NCI-H2107 treated with DMSO at 0.1 percent for 48 hours (cell line): Measurements from ENCODE around the gene VPS4A.
"Not testable (repeated sequence)": the region's sequence is repeated elsewhere in the genome, so short reads cannot be mapped to it uniquely, and the experiment has no call there.

ENCODE experiments used
- DNase-seq: peaks from one replicate; lab custom pipeline; 2025; ENCODE audit not compliant: unreplicated experiment; lab: John Stamatoyannopoulos, UW

VPS4A gene

DNA sequence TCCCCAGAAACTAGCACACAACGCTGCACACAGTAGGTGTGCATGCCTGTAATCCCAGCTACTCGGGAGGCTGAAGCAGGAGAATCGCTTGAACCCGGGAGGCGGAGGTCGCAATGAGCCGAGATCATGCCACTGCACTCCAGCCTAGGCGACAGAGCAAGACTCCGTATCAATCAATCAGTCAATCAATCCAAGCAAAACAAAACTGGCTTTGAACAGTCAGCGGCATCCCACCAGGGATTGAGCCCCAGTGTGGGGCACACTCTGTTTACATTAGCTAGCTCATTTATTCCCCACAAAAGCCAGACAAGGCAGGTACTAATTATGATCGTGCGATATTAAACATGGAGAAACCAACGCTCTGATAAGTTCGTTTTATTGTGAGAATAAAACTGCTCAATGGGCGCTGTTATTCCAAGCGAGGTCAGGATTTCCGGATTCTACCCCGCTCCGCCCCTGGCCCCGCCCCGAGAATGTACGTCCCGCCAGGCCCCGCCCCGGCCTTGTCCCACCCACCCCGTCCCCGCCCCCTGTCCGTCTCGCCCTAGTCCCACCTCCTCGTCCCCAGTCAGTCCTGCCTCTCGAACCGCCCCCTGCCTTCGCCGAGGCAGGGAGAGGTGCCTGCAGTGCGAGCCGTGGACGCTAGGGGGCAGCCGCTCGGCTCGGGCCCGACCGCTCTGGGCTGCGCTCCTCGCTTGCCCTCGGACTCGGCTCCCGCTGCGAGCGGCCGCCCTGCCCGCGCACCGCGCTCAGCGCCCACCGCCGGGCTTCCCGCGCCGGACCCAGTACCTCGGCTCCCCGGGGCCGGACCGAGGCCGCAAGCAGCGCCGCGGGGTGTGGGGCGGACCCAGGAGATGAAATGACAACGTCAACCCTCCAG is at the start of gene VPS4A:
Gene VPS4A, plus strand, starts transcription at position 698 of the 880 bp plus-strand sequence. Its CDS starts 162 bp downstream, at position 860.
- peak; percentile 94 for DNase-seq

DNA sequence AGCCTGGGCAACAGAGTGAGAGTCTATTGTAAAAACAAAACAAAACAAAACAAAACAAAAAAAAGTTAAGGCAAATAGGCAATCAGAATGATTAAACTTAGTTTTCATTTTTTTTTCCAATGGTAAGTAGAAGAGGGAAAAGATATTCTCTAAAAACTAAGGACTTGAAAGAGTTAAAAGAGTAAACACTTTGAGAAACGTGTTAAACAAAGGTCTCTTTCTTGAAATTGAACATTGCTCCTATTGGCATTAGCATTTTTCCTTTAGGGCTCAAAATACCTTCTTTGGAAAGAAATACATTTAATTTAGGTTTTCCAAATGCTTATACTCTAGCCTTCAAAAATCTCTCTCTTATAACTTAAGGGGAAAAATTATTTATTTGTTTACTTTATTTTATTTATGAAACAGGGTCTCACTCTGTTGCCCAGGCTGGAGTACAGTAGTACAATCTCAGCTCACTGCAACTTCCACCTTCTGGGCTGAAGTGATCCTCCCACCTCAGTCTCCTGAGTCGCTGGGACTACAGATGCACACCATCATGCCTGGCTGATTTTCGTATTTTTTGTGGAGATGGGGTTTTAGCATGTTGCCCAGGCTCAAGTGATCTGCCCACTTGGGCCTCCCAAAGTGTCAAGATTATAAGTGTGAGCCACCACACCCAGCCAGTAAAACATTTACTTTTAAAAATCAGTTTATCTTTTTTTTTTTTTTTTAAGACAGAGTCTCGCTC is 44.7 kb upstream of the VPS4A start:
- DNase-seq, result no peak

DNA sequence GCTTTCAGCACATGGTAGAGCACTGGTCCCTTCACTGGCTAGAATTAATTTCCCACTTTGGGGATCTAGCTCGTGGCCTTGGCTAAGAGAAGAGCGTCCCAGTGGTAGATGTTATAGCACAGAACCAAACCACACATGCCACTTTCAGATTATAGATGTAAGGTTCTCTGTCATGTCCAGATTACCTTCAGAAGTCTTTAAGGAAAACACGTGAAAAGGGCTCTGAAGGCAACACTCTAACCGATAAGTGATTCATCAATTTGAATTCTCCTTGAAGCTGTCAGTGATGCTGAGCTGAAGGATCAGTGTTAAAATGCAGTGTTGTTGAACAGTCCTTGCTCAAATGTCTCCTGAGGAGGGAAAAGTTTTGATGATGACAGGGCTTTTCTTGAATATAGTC is 43.5 kb upstream of the VPS4A start:
- DNase-seq, result no peak

DNA sequence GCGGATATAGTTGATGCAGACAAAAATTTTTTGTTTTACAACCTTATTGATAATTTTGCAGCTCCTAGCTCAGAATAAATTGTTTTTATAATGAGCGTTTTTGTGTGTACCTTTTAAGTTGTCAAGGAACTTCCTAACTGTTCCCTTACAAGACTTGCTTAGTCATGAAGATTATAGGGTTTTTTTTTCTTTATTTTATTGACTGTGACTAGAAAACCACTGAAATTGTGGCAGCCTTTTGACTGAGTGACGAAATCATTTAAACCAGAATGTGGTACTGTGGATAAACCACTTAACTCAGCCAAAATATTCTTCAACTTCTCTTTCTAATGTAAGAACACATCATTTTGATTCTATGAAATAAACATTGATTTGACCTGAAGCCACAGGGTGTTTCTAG is 40.8 kb upstream of the VPS4A start:
- DNase-seq, result no peak

DNA sequence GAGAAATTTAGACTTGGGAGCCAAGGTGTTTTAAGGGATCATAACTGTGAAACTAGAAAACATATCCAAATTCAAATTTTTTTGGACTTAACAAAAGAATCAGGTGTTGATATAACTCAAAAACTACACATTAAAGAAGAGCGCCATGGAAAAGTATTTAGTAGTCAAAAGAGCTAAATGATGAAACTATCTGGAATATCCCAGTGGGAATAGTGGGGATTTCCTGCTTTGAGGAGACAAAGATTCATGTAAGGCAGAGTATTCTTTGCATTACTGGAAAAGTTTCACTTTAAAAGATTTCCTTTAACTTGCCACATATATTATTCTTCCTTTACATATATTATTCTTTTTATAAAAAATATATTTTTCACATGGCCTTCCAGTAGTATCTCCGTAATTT is 40.3 kb upstream of the VPS4A start:
- no peak for DNase-seq

DNA sequence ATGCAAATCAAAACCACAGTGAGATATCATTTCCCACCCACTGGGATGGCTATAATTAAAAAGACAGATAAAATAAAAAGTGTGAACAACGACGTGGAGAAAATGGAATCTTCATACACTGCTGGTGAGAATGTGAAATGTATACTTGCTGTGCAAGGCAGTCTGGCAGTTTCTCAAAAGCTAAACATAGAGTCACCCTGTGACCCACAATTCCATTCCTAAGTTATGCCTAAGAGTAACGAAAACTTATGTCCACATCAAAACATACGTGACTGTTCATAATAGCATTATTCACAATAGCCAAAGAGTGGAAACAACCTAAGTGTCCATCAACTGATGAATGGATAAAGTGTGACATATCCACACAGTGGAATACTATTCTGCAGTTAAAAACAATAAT is 38.1 kb upstream of the VPS4A start:
- DNase-seq, result no peak

DNA sequence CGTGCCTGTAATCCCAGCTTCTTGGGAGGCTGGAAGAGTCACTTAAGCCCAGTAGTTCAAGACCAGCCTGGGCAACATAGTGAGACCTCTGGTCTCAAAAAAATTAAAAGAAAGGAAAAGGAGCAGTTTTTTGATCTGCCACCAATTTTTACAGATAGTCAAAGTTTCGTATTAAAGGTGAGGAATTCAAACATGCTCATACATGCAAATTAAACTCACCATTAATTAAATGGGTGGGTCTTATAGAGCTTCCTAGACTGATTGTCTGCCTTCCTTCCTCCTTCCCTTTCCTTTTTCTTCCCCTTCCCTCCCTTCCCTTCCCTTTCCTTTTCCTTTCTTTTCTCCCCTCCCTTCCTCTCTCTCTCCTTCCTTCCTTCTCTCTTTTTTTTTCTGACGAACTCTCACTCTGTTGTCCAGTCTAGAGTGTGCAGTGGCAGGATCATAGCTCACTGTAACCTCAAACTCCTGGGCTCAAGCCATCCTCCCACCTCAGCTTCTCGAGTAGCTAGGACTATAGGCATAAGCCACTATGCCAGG is 36.4 kb upstream of the VPS4A start:
- DNase-seq, result no peak

DNA sequence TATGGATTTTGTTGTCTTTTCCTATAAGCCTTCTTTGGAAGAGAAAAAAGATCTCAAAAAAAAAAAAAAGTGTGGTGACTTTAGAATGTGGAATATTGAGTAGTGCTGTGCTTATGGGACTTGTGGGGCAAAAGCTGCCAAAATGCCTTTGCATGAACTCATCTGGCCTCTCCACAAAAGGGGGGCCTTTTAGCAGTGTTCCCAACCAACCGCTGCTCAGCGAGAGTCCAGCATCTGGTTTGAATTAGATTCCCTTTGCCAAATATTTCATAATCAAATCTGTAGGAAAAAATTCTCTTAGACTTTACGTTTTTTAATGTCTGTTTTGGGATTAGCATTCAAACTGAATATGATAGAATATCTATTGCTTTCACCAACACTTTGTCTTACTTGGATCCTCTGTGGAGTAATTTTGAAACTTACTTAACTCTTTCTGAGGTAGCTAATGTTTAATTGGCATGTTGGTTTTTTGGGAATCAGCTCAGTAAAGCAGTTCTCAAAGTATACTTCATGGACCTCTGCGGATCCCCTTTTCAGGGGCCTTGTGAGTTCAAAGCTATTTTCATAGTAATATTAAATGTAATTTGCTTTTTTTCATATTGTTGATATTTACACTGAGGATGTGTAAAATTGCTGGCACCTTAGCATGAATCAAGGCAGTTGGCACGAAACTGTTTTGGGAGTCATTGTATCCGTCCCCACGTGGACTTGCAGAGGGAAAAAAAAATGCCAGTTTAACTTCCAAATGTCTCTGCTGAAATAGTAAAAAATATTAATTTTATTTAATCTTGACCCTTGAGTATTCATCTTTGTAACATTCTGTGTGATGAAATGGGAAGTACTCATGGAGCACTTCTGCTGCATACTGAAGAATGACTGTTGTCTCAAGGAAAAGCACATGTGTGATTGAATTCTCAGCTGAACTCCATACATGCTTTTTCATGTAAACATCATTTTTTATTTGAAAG is 34.7 kb upstream of the VPS4A start:
- DNase-seq, result no peak

DNA sequence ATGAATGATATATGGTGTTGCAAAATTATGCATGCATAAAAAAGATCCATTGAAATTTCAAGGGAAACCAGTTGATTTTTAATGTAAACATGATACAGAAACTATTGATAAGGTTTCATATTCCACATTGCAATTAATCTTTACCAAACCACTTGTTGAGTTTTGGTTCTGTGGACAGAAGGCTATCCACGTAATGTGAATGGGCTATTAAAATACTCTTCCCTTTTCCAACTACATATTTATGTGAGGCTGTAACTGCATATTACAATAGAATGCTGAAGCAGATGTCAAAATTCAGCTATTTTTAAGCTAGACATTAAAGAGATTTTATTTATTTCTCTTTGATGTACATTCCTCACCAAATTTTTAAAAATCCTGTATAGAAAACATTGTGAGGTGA is 33.7 kb upstream of the VPS4A start:
- DNase-seq, result no peak

DNA sequence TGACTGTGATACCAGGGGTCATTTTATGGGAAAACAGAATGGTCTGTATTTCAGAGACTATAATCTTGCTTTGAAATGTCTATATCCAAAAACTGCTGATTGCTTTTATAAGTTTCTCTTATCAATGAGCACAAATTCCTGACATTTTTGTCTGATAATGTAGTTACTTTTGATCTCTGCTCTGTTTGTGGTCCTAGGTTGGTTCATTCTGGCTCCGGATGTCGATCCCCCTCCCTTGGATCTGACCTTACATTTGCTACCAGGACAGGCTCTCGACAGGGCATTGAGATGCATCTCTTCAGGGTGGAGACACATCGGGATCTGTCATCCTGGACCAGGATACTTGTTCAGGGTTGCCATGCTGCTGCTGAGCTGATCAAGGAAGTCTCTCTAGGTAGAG is 27.3 kb upstream of the VPS4A start:
- no peak for DNase-seq

DNA sequence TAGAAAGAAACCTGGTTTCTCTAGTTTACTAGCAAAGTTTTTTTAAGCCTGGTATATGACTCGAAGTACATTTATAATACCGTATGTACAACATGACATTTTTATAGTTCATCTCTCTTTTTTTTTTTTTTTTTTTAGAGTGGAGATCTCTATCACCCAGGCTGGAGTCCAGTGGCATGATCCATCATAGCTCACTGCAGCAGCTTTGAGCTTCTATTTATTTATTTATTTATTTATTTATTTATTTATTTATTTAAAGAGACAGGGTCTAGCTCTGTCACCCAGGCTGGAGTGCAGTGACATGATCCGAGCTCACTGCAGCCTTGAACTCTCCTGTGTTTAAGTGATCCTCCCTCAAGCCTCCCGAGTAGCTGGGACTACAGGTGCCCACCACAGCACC is 25.9 kb upstream of the VPS4A start:
- no peak for DNase-seq

DNA sequence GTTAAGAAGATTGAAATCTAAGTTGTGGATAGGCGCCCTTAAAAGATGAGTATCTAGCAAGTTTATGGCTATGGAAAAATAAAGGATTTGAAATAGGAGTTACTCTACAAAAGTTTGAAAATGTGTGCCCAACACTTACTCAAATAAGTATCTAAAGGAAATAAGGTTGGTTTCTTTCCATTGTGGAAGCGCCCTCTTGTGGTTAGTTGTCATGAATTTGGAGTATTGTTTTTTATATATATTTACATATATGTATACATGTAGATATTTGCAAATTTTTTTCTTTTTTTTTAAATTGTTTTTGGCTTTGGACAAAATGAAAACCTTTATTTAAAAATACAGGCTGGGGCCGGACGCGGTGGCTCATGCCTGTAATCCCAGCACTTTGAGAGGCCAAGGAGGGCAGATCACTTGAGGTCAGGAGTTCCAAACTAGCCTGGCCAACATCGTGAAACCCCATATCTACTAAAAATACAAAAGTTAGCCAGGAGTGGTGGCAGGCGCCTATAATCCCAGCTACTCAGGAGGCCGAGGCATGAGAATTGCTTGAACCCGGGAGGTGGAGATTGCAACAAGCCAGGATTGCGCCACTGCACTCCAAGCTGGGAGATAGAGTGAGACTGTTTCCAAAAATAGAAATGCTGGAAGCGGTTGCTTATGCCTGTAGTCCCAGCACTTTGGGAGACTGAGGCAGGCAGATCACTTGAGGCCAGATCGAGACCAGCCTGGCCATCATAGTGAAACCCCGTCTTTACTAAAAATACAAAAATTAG is 24.0 kb upstream of the VPS4A start:
- peak; percentile 68 for DNase-seq

DNA sequence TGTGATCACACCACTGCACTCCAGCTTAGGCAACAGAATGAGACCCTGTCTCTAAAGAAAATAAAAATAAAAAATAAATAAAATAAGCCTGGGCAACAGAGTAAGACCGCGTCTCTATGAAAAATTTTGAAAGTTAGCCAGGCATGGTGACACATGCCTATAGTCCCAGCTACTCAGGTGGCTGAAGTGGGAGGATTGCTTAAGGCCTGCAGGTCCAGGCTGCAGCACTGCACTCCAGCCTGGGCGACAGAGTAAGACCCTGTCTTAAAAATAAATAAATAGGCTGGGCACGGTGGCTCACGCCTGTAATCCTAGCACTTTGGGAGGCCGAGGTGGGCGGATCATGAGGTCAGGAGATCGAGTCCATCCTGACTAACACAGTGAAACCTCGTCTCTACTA is 19.5 kb upstream of the VPS4A start:
- not testable (repeated sequence) for DNase-seq

DNA sequence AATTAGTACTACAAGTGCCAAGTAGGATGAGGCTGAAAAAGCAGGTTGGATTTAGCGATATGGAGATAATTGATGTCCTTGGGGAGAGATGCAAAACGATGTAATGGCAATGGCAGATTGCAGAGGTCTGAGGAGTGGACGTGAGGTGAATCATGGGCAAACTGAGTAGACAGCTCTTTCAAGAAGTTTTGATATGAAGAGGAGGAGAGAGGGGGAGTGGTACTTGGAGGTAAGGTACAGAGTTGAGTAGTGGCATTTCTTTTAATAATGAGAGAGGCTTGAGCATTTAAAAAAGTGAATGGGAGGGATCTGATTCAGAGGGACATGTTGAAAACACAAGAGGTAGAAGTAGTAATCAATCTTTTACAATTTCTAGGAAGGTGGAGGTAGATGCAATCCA is 17.7 kb upstream of the VPS4A start:
- DNase-seq, result no peak

DNA sequence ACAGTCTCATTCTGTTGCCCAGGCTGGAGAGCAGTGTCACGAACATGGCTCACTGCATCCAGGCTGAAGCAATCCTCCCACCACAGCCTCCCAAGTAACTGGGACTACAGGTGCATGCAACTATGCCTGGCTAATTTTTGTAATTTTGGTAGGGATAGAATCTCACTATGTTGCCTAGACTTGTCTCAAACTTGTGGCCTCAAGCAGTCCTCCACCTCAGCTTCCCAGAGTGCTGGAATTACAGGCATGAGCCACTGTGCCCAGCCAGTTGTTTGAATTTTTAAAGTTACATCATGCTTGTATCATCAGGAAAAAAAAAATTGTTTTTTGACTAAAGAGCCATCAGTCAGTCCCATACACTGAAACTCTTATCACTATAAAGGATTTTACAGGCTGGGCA is 17.1 kb upstream of the VPS4A start:
- no peak for DNase-seq

DNA sequence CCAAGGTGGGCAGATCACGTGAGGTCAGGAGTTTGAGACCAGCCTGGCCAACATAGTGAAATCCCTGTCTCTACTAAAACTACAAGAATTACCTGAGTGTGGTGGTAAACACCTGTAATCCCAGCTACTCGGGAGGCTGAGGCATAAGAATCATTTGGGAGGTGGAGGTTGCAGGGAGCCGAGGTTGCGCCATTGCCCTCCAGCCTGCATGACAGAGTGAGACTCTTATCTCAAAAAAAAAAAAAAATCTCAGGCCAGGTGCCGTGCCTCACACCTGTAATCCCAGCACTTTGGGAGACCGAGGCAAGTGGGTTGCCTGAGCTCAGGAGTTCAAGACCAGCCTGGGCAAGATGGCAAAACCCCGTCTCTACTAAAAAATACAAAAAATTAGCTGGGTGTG is 14.4 kb upstream of the VPS4A start:
- not testable (repeated sequence) for DNase-seq

DNA sequence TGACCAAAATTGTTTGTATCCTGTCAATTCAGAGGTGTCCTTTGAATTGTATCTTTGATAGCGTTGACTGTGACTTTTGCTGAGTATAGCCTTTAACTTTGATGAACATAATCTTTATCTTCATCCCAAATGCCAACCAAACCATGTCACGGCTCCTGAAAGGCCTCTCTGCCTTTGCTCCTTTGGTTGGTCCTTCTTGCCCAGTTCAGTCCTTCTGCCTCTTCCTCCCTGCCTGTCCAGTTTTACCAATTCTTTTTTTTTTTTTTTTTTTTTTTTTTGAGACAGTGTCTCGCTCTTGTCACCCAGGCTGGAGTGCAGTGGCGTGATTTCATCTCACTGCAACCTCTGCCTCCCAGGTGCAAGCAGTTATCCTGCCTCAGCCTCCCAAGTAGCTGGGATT is 12.9 kb upstream of the VPS4A start:
- no peak for DNase-seq

DNA sequence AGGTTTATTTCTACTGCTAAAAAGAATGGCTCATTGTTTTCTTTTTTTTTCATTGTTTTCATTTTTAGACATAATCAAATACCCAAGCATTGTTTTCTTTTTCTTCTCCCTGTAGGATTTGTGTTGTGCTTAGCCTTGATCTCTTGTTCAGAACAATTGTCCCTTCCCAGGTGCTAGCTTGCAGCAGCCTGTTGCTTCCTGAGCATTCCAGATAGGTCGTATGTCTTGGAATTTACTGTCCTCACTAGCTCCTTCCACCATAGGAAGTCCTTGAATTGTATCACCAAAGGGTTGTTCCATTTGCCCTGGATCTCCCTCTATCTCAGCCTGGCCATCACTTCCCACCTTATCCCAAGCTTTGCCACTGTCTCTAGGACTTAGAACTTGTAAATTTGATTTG is 10.0 kb upstream of the VPS4A start:
- no peak for DNase-seq

DNA sequence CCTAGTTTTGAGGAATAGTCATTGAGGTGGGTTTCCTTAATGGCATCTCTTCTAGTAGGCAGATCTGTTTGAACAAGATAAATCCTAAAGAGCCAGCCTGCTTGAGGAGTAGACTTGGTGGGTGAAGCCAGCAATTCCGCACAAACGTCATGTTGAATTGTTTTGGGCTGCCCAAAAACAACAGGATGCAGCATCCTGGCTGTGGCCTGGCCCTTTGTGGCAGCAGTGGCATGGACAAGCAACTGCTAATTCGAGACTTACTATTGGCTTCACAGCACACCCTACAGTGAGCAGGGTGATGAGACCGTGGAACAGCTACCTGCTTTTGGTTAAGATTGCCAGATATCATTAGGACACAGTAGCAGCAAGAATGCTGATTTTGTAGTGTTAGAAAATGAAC is 9.3 kb upstream of the VPS4A start:
- DNase-seq, result no peak

DNA sequence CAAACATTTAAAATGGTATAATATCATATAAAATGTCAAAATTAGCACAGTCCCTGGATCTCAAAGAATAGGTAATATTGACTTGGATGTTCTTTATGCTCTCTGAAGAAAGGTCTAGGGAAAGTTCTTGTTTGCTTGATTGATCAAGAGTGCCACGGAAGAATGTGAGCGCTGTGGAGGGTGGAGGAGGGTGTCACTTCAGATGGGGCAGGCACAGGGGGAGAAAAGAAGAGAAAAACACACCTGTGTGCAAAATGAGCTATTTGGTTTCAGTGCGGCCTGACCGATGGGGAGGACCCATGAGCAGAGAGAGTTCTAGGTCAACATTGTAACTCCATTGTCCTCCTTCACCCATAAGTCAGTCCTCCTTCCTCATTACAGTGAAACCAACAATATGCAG is 8.8 kb upstream of the VPS4A start:
- no peak for DNase-seq
